ENCODE results near the gene TSHZ2. TPM values are rescaled to one million over a fixed set of nuclear protein-coding genes. Genes with fewer than 3 reads are reported as not detected.

Gene TSHZ2
- total RNA-seq, 1 experiment from 2014 or later: 2.3 TPM

GRCh38 chr20:53237461-53237860 is 265.3 kb downstream of the TSHZ2 start:
- DNase-seq (ENCODE audit: unreplicated experiment): no peak
- no peak for TF ChIP-seq CTCF (IDR thresholded peaks at IDR 0.05; ENCODE audit: unreplicated experiment)
- no peak overlapping the region for H3K27ac Mint-ChIP-seq (ENCODE audit: low read depth, unreplicated experiment)
- POLR2A ChIA-PET: no interaction called here
- BruUV-seq (replicated peaks): no TSS peak
- H3K4me3 Mint-ChIP-seq (ENCODE audit: unreplicated experiment): no peak overlapping the region
- no peaks in the 10 kb centered on the region for H3K4me1 Mint-ChIP-seq (ENCODE audit: insufficient read depth, unreplicated experiment)
- no peaks in the 10 kb centered on the region for H3K36me3 Mint-ChIP-seq (ENCODE audit: insufficient read depth, unreplicated experiment)
- H3K27me3 Mint-ChIP-seq (ENCODE audit: insufficient read depth, unreplicated experiment): no peaks in the 10 kb centered on the region
- no peaks in the 10 kb centered on the region for H3K9me3 Mint-ChIP-seq (ENCODE audit: unreplicated experiment)
- CTCF ChIA-PET: interaction anchor here (0.7 to 1.4 kb wide), 3 partner anchors 21 to 129 kb away, joined by 3 read pairs; no protein-coding TSS in a partner anchor
- intact Hi-C loops (cut with micrococcal nuclease): no loop called here

- H3K9me3 Mint-ChIP-seq (ENCODE audit: unreplicated experiment): no peaks in the 10 kb centered on the region
- no peaks in the 10 kb centered on the region for H3K36me3 Mint-ChIP-seq (ENCODE audit: insufficient read depth, unreplicated experiment)
Observed at GRCh38 chr20:53238121-53238660, 266.0 kb downstream of the TSHZ2 start.

GRCh38 chr20:53243152-53243551 is 271.0 kb downstream of the TSHZ2 start:
- Mint-ChIP-seq H3K4me1 (ENCODE audit: insufficient read depth, unreplicated experiment) (no peaks in the 10 kb centered on the region), H3K9me3 (ENCODE audit: unreplicated experiment) (no peaks in the 10 kb centered on the region), H3K36me3 (ENCODE audit: insufficient read depth, unreplicated experiment) (no peaks in the 10 kb centered on the region), H3K27me3 (ENCODE audit: insufficient read depth, unreplicated experiment) (no peaks in the 10 kb centered on the region), H3K4me3 (ENCODE audit: unreplicated experiment) (no peak overlapping the region), H3K27ac (ENCODE audit: low read depth, unreplicated experiment) (no peak overlapping the region)
- ChIA-PET POLR2A (interaction anchor here (0.6 kb wide), 1 partner anchor 249 kb away, joined by 3 read pairs; no protein-coding TSS in a partner anchor), CTCF (interaction anchor here (0.6 to 1.8 kb wide), 2 partner anchors 15 to 864 kb away, joined by 3 to 4 read pairs; no protein-coding TSS in a partner anchor)
- DNase-seq (ENCODE audit: unreplicated experiment): no peak
- no TSS peak for BruUV-seq (replicated peaks)
- TF ChIP-seq CTCF (IDR thresholded peaks at IDR 0.05; ENCODE audit: unreplicated experiment): no peak
- intact Hi-C loops (cut with micrococcal nuclease): no loop called here

More at GRCh38 chr20:53238121-53238660, 266.0 kb downstream of the TSHZ2 start:
- no peak overlapping the region for H3K27ac Mint-ChIP-seq (ENCODE audit: low read depth, unreplicated experiment)
- intact Hi-C loops (cut with micrococcal nuclease): no loop called here
- no peak for DNase-seq (ENCODE audit: unreplicated experiment)
- no TSS peak for BruUV-seq (replicated peaks)
- ChIA-PET POLR2A (no interaction called here), CTCF (interaction anchor here (0.7 to 1.1 kb wide), 3 partner anchors 22 to 702 kb away, joined by 3 read pairs; no protein-coding TSS in a partner anchor)
- TF ChIP-seq CTCF (IDR thresholded peaks at IDR 0.05; ENCODE audit: unreplicated experiment): no peak
- H3K27me3 Mint-ChIP-seq (ENCODE audit: insufficient read depth, unreplicated experiment): no peaks in the 10 kb centered on the region
- no peaks in the 10 kb centered on the region for H3K4me1 Mint-ChIP-seq (ENCODE audit: insufficient read depth, unreplicated experiment)
- H3K4me3 Mint-ChIP-seq (ENCODE audit: unreplicated experiment): no peak overlapping the region

GRCh38 chr20:53244711-53245110 is 272.6 kb downstream of the TSHZ2 start:
- Mint-ChIP-seq H3K4me3 (ENCODE audit: unreplicated experiment) (no peak overlapping the region), H3K27me3 (ENCODE audit: insufficient read depth, unreplicated experiment) (no peaks in the 10 kb centered on the region), H3K36me3 (ENCODE audit: insufficient read depth, unreplicated experiment) (peaks cover 4% of the 10 kb centered on the region), H3K4me1 (ENCODE audit: insufficient read depth, unreplicated experiment) (no peaks in the 10 kb centered on the region), H3K9me3 (ENCODE audit: unreplicated experiment) (no peaks in the 10 kb centered on the region), H3K27ac (ENCODE audit: low read depth, unreplicated experiment) (no peak overlapping the region)
- intact Hi-C loops (cut with micrococcal nuclease): no loop called here
- ChIA-PET CTCF (interaction anchor here (0.5 to 0.7 kb wide), 3 partner anchors 23 to 84 kb away, joined by 3 to 5 read pairs (median 4); no protein-coding TSS in a partner anchor), POLR2A (no interaction called here)
- BruUV-seq (replicated peaks): no TSS peak
- TF ChIP-seq CTCF (IDR thresholded peaks at IDR 0.05; ENCODE audit: unreplicated experiment): no peak
- no peak for DNase-seq (ENCODE audit: unreplicated experiment)
